Activated CD4-positive, alpha-beta T cell treated with anti-CD3 and anti-CD28 coated beads for 36 hours (primary cell): ENCODE results near the gene CCDC197. TPM values are rescaled to one million over a fixed set of nuclear protein-coding genes. Genes with fewer than 3 reads are reported as not detected.

Experiments
- ATAC-seq: fragments of 200-7000 bp; cut with Tn5 transposase; one replicate; pipeline ENCODE4 v1.10.0; 2021; ENCODE audit warnings: mild to moderate bottlenecking, moderate library complexity
- CTCF ChIA-PET: fragments of 350-600 bp; sonication (Branson Sonifier 250); formaldehyde crosslinking; loops from one replicate; lab custom pipeline; 2021; ENCODE audit warnings: antibody characterized with exemption; lab: Charles Lee
- POLR2A ChIA-PET: fragments of 350-600 bp; sonication (Branson Sonifier 250); formaldehyde crosslinking; loops from one replicate; lab custom pipeline; 2021; ENCODE audit warnings: antibody characterized with exemption, inconsistent platforms; lab: Charles Lee
- DNase-seq: peaks from one replicate; pipeline ENCODE4 v3.0.0-alpha.2; 2020
- H3K27ac Mint-ChIP-seq: one replicate; pipeline ENCODE4 v1.8.0; 2021; ENCODE audit warnings: mixed read lengths
- H3K27me3 Mint-ChIP-seq: one replicate; pipeline ENCODE4 v1.8.0; 2021; ENCODE audit warnings: mixed read lengths
- H3K36me3 Mint-ChIP-seq: one replicate; pipeline ENCODE4 v1.8.0; 2021; ENCODE audit warnings: low read depth, mixed read lengths
- H3K4me1 Mint-ChIP-seq: one replicate; pipeline ENCODE4 v1.8.0; 2021; ENCODE audit warnings: mixed read lengths
- H3K4me3 Mint-ChIP-seq: one replicate; pipeline ENCODE4 v1.8.0; 2021; ENCODE audit warnings: mild to moderate bottlenecking, moderate library complexity, mixed read lengths
- H3K9me3 Mint-ChIP-seq: one replicate; pipeline ENCODE4 v1.8.0; 2021; ENCODE audit warnings: low read depth, mixed read lengths
- intact Hi-C, 2 experiments: fragments of 100-400 bp; cut with DNase I in 1 of 2; cut with micrococcal nuclease in 1 of 2; formaldehyde crosslinking; loops; one replicate each; pipeline versions ENCODE4 v1.14.2 to v1.15.1; 2022 to 2024; cut with DNase I, micrococcal nuclease
- total RNA-seq, 2 experiments: library from RNA; stranded (reverse); gene quantifications; one replicate each; pipeline ENCODE4 v1.2.3, GENCODE V29; 2021

Gene CCDC197
- under 1 TPM; 0.34 to 0.53 TPM for total RNA-seq

- Mint-ChIP-seq H3K4me3 (no peak within 1 kb of the TSS), H3K9me3 (no peaks in the 10 kb centered on the region), H3K27ac (no peak within 1 kb of the TSS), H3K27me3 (no peaks in the 10 kb centered on the region), H3K36me3 (no peaks in the 10 kb centered on the region), H3K4me1 (peaks cover 53% of the 10 kb centered on the region)
- intact Hi-C loops = no loop called here
- DNase-seq = peak; percentile 59
- POLR2A ChIA-PET = interaction anchor here (2.1 kb wide), 1 partner anchor 57 kb away, joined by 10 read pairs; no protein-coding TSS in a partner anchor
- CTCF ChIA-PET = interaction anchor here (0.7 to 16.7 kb wide), 5 partner anchors 26 to 74 kb away, joined by 5 to 349 read pairs (median 6); no protein-coding TSS in a partner anchor
- ATAC-seq = no peak
Measured at GRCh38 chr14:93997082-93997481, at the start of gene CCDC197. Gene CCDC197 (plus strand): TSS chr14:93997301. CDS start chr14:93998132, 831 bp downstream.

- ChIA-PET POLR2A (no interaction called here), CTCF (interaction anchor here (0.7 to 3.0 kb wide), 3 partner anchors 10 to 62 kb away, joined by 3 to 16 read pairs (median 3); no protein-coding TSS in a partner anchor)
- Mint-ChIP-seq H3K27me3 (no peaks in the 10 kb centered on the region), H3K4me3 (no peak overlapping the region), H3K36me3 (peaks cover 14% of the 10 kb centered on the region), H3K27ac (no peak overlapping the region), H3K9me3 (no peaks in the 10 kb centered on the region), H3K4me1 (peaks cover 43% of the 10 kb centered on the region)
- ATAC-seq (no peak), DNase-seq (no peak)
- intact Hi-C loops = loop anchor here in 1 of 2 experiments (10.0 kb wide), 1 partner anchor 1575 kb away; no protein-coding TSS in a partner anchor
Measured at GRCh38 chr14:93949511-93950075, 47.5 kb upstream of the CCDC197 start.

GRCh38 chr14:93950948-93951634 is 46.0 kb upstream of the CCDC197 start:
- POLR2A ChIA-PET = no interaction called here
- no peaks in the 10 kb centered on the region for H3K27me3 Mint-ChIP-seq

GRCh38 chr14:93951635-93952540 is 45.2 kb upstream of the CCDC197 start:
- H3K27me3 Mint-ChIP-seq = no peaks in the 10 kb centered on the region
- H3K9me3 Mint-ChIP-seq = no peaks in the 10 kb centered on the region
- H3K4me1 Mint-ChIP-seq = peaks cover 66% of the 10 kb centered on the region
- ChIA-PET CTCF (interaction anchor here (0.9 to 2.4 kb wide), 6 partner anchors 11 to 70 kb away, joined by 3 to 21 read pairs (median 5); no protein-coding TSS in a partner anchor), POLR2A (no interaction called here)
- intact Hi-C loops = loop anchor here in 1 of 2 experiments (10.0 kb wide), 1 partner anchor 1573 kb away; no protein-coding TSS in a partner anchor
- DNase-seq = no peak
- no peak for ATAC-seq
- no peak overlapping the region for H3K4me3 Mint-ChIP-seq
- H3K36me3 Mint-ChIP-seq = peaks cover 19% of the 10 kb centered on the region
- H3K27ac Mint-ChIP-seq = no peak overlapping the region

More at GRCh38 chr14:93950948-93951634, 46.0 kb upstream of the CCDC197 start:
- DNase-seq (no peak), ATAC-seq (peak; percentile 42)
- Mint-ChIP-seq H3K27ac (no peak overlapping the region), H3K36me3 (peaks cover 19% of the 10 kb centered on the region), H3K4me3 (no peak overlapping the region), H3K4me1 (peaks cover 58% of the 10 kb centered on the region), H3K9me3 (no peaks in the 10 kb centered on the region)
- CTCF ChIA-PET = interaction anchor here (1.4 to 3.0 kb wide), 5 partner anchors 11 to 71 kb away, joined by 5 to 21 read pairs (median 5); no protein-coding TSS in a partner anchor
- intact Hi-C loops = loop anchor here in 1 of 2 experiments (10.0 kb wide), 1 partner anchor 1574 kb away; no protein-coding TSS in a partner anchor

- no peak for ATAC-seq
- peaks cover 19% of the 10 kb centered on the region for H3K36me3 Mint-ChIP-seq
- ChIA-PET POLR2A (interaction anchor here (1.0 kb wide), 1 partner anchor 20 kb away, joined by 3 read pairs; no protein-coding TSS in a partner anchor), CTCF (interaction anchor here (0.9 to 2.4 kb wide), 5 partner anchors 10 to 51 kb away, joined by 3 to 21 read pairs (median 5); no protein-coding TSS in a partner anchor)
- peak overlapping the region; percentile 75 for H3K4me3 Mint-ChIP-seq
- peaks cover 76% of the 10 kb centered on the region for H3K4me1 Mint-ChIP-seq
- H3K27me3 Mint-ChIP-seq = no peaks in the 10 kb centered on the region
- intact Hi-C loops = loop anchor here in 1 of 2 experiments (10.0 kb wide), 1 partner anchor 1572 kb away; no protein-coding TSS in a partner anchor
- H3K27ac Mint-ChIP-seq = no peak overlapping the region
- DNase-seq = peak; percentile 36
- H3K9me3 Mint-ChIP-seq = no peaks in the 10 kb centered on the region
Measured at GRCh38 chr14:93952829-93953228, 44.3 kb upstream of the CCDC197 start.

DNA sequence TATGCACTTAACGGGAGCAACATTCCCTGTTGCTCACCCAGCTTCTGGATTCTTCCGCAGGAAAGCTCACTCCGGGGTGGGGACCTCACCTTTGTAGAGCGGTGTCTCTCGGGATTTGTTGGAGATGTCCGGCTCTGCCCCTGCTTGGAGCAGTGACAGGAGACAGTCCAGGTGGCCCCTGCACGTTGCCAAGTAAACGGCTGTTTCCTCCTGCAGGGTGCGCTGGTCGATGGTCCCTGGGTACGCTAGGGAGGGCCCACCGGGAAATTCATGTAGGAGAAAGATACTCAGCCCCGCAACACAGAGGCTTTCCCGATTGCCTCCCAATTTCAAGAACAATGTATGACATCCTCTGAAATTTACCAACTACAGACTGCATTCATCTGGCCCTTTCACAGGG is 43.8 kb upstream of the CCDC197 start:
- DNase-seq (no peak), ATAC-seq (no peak)
- ChIA-PET POLR2A (interaction anchor here (1.0 kb wide), 1 partner anchor 20 kb away, joined by 3 read pairs; no protein-coding TSS in a partner anchor), CTCF (interaction anchor here (1.6 to 2.4 kb wide), 2 partner anchors 10 to 13 kb away, joined by 4 to 21 read pairs; no protein-coding TSS in a partner anchor)
- Mint-ChIP-seq H3K4me3 (peak overlapping the region; percentile 75), H3K9me3 (no peaks in the 10 kb centered on the region), H3K4me1 (peaks cover 80% of the 10 kb centered on the region), H3K27ac (peak overlapping the region; percentile 39), H3K36me3 (peaks cover 19% of the 10 kb centered on the region), H3K27me3 (no peaks in the 10 kb centered on the region)
- intact Hi-C loops = loop anchor here in 1 of 2 experiments (10.0 kb wide), 1 partner anchor 1572 kb away; no protein-coding TSS in a partner anchor

DNA sequence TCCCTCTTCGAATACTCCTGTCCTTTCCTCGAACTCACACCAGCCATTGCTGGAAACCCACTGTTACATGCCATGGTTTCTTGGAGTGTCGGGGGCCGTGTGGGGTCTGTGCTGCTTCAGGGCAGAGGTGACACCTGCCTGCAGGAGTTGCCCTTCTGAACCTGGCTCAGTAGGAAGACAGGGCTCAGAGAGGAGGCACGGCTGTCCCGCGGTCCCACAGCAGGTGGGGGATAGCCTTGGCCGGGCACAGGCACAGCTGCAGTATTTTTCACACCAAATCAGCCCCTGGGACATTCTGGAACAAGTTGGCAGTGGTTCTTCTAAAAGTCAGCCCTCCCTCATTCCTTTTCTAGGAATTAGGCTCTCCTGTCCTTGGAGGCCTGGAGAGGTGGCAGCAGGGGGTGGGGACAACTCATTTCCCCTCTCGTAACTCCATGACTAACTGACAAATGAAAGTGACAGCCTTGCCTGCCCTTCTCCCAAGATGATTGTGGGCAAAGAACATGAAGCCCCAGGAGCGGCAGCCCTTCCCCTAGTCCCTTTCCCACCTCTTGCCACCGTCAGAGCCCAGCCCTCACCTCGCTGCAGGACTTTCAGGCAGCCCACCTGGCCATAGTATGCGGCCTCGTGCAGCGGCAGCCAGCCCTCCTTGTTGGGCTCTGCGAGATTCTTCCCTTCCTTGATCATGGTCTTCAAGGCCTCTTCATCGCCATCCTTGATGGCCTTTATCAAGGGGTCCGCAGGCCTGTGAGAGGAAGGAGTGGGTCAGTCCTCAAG is 43.2 kb upstream of the CCDC197 start:
- ChIA-PET CTCF (interaction anchor here (1.2 to 1.6 kb wide), 2 partner anchors 9 to 14 kb away, joined by 4 to 7 read pairs; no protein-coding TSS in a partner anchor), POLR2A (interaction anchor here (1.2 kb wide), 1 partner anchor 37 kb away, joined by 3 read pairs; no protein-coding TSS in a partner anchor)
- DNase-seq (peak; percentile 38), ATAC-seq (peak; percentile 15)
- Mint-ChIP-seq H3K4me1 (peaks cover 87% of the 10 kb centered on the region), H3K36me3 (peaks cover 19% of the 10 kb centered on the region), H3K27me3 (no peaks in the 10 kb centered on the region), H3K4me3 (peak overlapping the region; percentile 75), H3K27ac (peak overlapping the region; percentile 100), H3K9me3 (no peaks in the 10 kb centered on the region)
- intact Hi-C loops = loop anchor here in 1 of 2 experiments (10.0 kb wide), 1 partner anchor 1571 kb away; no protein-coding TSS in a partner anchor

DNA sequence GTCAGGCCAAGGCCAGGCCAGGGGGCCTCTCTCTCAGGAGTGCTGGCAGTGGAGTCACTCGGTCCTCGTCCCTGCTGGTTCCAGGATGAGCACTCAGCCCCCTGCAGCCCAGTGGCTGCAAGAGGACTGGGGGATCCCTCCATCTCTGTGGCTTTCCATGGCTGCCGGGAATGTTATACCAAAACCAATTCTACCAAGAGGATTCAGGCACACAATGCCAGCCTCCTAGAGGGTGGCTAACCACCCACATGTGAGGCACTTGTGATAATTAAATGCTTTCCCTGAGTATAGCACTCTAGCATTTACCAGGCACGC is 42.6 kb upstream of the CCDC197 start:
- Mint-ChIP-seq H3K9me3 (no peaks in the 10 kb centered on the region), H3K27me3 (no peaks in the 10 kb centered on the region), H3K36me3 (peaks cover 19% of the 10 kb centered on the region), H3K27ac (peak overlapping the region; percentile 100), H3K4me1 (peaks cover 92% of the 10 kb centered on the region), H3K4me3 (peak overlapping the region; percentile 75)
- ChIA-PET POLR2A (interaction anchor here (1.2 kb wide), 1 partner anchor 36 kb away, joined by 3 read pairs; no protein-coding TSS in a partner anchor), CTCF (interaction anchor here (1.0 to 1.2 kb wide), 2 partner anchors 14 to 15 kb away, joined by 3 to 7 read pairs; no protein-coding TSS in a partner anchor)
- intact Hi-C loops = loop anchor here in 1 of 2 experiments (10.0 kb wide), 1 partner anchor 1570 kb away; no protein-coding TSS in a partner anchor
- ATAC-seq = no peak
- no peak for DNase-seq

DNA sequence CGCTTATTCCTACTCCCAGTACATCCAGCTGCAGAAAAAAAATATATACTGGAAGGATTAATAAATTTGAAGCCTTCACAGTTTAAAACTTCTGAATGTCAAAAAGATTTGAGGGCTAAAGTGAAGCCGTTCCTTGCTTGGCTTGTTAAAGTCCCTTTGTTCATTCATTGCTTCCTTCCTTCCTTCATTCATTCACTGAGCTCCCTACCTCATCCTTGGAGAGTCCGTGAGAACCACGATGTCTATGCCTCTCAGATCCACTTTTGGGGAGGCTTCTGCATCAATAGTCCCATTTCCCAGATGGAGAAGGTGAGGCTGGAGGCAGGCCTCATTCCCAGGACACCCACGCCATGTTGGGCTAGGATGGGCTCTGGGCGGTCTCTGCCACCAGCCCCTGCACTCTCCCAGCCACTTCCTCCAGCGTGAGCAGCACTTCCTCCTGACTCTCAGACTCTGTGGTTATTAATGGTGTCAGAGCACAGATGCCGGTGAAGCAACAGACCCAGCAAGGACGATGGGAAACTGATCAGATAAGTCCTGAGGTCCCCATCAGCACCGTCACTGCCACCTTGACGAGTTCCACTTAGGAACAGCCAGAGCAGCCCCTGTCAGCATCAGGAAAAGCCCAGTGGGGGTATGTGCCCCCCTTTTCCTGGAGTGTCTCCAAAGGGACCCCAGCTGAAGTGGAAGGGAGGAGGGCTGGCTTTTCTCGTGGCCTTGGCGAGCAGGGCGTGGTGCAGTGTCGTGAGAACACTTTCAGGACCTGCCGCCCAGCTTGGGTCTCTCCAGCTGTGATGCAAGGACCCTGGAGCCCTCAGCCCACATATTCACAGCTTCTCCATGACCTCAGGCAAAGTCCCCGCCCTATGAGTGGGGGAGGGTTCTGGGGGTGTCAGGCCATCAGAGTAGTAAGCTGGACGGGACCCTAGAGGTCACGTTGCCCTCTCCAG is 41.9 kb upstream of the CCDC197 start:
- Mint-ChIP-seq H3K9me3 (no peaks in the 10 kb centered on the region), H3K27ac (peak overlapping the region; percentile 100), H3K4me1 (peaks cover 99% of the 10 kb centered on the region), H3K4me3 (peak overlapping the region; percentile 75), H3K27me3 (no peaks in the 10 kb centered on the region), H3K36me3 (peaks cover 19% of the 10 kb centered on the region)
- DNase-seq (peak; percentile 60), ATAC-seq (peak; percentile 8)
- ChIA-PET POLR2A (interaction anchor here (1.2 kb wide), 1 partner anchor 35 kb away, joined by 3 read pairs; no protein-coding TSS in a partner anchor), CTCF (interaction anchor here (0.6 to 6.4 kb wide), 7 partner anchors 14 to 220 kb away, joined by 3 to 46 read pairs (median 3); partner anchors contain the start of gene ASB2)
- intact Hi-C loops = loop anchor here (5.0 to 10.0 kb wide), 4 partner anchors 127 to 1570 kb away; partner anchors contain the start of genes DDX24 (in 1 of the 2) and IFI27L1 (in 1 of the 2)
